LNCaP clone FGC (cell line): ENCODE measurements around the gene VAV1.

Experiments used
- DNase-seq: peaks from one replicate; pipeline ENCODE4 v3.0.0-alpha.2; 2011; ENCODE audit warnings: low read depth
- H3K4me3 ChIP-seq: 2 replicates; pipeline ENCODE4 v1.5.1; 2011; ENCODE audit warnings: mild to moderate bottlenecking, low read depth, low read length, control low read depth
- TF ChIP-seq, protein P1 (sequence below): IDR thresholded peaks from 2 replicates; pipeline ENCODE4 v1.5.1; 2012; ENCODE audit warnings: mild to moderate bottlenecking; ENCODE audit not compliant: control insufficient read depth, insufficient read depth; ENCODE audit errors: extremely low read depth

The VAV1 gene

DNA sequence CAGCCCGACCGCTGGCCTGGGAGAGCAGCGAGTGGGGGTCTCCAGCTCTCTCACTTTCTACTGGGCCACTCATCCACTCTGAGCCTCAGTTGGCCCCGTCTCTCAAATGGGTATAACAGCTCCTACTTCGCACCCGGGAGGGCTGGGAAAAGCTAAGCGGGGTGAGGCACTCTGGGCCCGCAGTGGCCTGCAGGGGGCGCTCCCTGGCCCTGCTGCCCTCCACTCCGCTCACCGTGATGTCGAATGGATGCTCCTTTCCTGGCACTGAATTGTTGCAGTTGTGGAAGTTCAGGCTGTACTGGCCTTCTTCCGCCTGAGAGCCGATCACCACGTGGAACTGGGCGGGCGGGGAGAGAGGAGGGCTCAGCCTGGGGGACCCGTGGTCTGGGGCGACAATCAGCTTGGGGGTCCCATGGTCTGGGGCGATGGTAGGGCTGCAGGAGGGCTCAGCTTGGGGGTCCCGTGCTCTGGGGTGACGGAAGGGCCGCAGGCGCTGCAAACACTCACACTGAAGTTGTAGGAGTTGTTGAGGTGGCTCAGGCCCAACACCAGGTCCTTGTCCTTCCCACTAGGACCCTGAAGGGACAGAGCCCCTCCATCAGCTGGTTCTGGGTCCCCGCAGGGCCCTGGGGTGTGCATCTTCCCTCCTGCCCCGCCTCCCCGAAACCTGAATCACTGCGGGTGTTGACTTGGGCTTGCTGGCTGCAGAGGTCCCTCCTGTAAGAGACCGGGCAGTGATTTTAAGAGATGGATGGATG lies 39.0 kb upstream of the VAV1 start:
- TF ChIP-seq, protein P1, sequence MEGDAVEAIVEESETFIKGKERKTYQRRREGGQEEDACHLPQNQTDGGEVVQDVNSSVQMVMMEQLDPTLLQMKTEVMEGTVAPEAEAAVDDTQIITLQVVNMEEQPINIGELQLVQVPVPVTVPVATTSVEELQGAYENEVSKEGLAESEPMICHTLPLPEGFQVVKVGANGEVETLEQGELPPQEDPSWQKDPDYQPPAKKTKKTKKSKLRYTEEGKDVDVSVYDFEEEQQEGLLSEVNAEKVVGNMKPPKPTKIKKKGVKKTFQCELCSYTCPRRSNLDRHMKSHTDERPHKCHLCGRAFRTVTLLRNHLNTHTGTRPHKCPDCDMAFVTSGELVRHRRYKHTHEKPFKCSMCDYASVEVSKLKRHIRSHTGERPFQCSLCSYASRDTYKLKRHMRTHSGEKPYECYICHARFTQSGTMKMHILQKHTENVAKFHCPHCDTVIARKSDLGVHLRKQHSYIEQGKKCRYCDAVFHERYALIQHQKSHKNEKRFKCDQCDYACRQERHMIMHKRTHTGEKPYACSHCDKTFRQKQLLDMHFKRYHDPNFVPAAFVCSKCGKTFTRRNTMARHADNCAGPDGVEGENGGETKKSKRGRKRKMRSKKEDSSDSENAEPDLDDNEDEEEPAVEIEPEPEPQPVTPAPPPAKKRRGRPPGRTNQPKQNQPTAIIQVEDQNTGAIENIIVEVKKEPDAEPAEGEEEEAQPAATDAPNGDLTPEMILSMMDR = peak; percentile 27
- H3K4me3 ChIP-seq = no peak overlapping the region
- DNase-seq = no peak

DNA sequence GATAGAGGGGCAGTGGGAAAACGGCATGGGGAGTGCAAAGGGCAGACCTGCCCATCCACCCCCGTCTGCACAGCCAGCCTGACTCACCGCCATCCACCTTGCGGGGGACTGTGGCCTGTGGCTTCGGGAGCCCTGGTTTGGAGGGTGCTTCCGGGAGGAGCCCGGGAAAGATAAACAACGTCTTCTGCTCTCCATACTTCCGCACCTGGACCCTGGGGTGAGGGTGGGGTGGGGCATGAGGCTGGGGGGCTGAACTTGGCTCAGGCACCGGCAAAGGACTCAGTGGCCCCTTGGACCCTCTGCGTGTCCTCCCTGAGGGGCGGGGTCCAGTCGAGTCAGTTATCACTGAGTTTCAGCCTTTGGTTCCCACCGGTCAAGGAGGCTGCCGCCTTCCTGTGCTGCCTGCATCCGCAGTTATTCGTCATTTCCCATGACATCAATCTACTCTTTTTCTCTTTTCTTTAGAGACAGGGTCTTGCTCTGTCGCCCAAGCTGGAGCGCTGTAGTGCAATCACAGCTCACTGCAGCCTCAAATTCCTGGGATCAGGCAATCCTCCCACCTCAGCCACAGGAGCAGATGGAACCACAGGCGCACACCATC lies 38.3 kb upstream of the VAV1 start:
- TF ChIP-seq, protein P1 = no peak
- no peak overlapping the region for H3K4me3 ChIP-seq
- DNase-seq = no peak

DNA sequence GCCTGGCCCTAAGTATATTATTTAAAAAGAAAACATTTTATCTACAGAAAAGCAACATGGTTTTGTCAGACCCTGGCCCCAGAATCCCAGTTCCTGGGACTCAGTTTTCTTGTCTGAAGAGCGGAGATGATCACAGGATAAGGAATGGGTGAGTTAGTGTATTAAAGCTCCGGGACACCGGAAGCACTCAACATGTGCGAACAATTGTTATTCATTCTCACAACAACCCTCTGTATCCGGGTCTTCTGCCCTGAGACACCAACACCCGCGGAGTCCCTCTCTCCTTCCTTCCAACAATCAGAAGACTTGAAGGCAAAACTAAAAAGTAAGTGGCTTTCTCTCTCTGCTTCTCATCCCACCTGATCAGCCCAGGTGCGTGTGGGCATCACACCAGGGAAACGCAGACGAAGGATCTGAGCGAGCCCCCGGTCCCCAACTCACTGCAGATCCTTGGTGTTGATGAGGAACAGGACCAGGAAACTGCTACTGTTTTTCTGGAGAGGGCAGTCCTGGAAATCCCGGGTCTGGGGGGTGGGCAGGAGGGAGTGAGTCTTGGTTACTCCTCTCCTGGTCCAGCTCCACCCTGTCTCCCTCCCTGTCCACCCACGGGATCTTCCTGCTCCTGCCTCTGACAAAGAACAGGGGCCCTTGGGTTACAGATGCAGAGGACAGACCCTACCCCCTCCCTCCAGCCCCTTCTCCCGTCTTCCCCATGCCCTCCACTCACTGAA lies 37.2 kb upstream of the VAV1 start:
- H3K4me3 ChIP-seq = no peak overlapping the region; the same call in 1 of the 2 replicates
- no peak for DNase-seq

DNA sequence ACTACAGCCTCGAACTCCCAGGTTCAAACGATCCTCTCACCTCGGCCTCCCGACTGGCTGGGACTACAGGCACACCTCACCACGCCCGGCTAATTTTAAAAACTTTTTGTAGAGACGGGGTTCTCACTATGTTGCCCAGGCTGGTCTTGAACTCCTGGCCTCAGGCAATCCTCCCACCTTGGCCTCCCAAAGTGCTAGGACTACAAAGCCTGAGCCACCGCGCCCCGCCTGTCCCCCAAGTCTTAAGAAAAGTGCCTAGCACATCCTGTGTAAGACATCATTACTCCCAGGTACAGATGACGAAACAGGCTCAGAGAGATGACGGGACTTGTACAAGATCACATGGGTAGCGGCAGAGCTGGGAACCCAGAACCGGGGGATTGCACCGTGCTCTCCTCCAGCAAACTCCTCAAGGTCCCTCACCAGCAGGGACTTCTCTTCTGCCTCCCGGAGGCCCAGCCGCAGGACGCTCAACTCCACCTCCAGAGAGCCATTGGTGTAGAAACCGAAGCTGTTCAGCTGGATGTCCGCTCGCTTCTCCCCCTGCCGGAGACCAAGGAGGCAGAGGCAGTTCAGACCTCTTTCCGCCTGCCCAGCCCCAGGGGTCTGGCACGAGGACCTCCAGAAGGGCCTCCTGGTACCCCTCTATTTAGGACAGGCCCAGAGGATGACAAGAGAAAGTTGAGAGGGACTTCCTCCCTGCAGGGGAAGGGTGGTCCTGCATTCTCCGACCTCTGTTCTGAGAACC lies 36.2 kb upstream of the VAV1 start:
- H3K4me3 ChIP-seq = peak overlapping the region; percentile 97
- TF ChIP-seq, protein P1 = peak; percentile 45
- no peak for DNase-seq

More for the DNA sequence above, 37.2 kb upstream of the VAV1 start:
- TF ChIP-seq, protein P1 = no peak

DNA sequence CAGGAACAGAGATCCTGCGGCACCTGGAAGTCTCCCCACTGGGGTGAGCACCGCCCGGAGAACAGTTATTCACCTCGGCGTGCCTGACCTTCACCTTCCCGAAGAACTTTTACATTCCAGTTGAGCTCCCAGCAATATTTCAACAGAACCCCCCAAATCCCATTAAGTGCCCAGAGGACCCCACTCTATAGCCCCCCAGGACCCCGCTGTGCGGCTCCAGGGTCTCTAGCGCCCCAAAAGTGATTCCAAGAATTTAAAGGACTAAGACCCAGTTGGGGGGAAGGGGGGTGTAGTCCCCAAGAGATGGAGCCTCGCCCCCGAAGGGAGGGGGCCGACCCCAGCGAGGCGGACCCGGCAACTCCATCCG lies 35.6 kb upstream of the VAV1 start:
- no peak for DNase-seq
- TF ChIP-seq, protein P1 = no peak
- H3K4me3 ChIP-seq = peak overlapping the region; percentile 97

DNA sequence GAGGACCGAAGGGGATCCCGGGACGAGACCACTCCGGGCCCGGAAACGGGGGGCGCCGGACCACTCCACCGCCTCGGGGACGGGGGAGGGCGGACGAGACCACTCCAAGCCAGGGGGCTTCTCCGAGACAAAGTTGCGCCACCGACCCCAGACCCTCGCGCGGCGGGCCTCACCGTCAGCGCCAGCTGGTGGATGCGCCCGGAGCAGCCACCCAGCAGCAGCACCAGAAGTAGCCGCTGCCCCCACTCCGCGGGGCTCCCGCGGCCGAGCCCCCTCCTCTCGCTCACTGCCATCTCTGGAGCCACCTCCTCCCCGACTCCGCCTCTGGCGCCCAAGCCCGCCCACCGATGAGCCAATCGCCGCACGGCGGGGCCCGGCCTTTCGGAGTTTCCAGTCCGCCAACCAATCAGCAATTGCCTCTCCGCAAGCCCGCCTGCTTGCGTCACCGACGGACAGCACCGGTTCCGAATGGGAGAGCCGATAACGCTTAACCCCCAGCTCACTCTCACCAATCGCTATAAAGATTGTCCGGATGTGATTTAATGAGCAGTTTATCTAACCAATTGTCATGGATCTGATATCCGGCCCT lies 35.1 kb upstream of the VAV1 start, which contains the start of gene GPR108:
TSS of gene GPR108 (minus strand) at position 297 of the 589 bp plus-strand sequence. CDS start at position 293, 4 bp downstream.
- peak within 1 kb of the TSS; percentile 97 for H3K4me3 ChIP-seq
- TF ChIP-seq, protein P1 = no peak
- DNase-seq = no peak
